Suprapubic skin (tissue), 4 donors: ENCODE data around the gene CASKIN1. TPM values are rescaled to one million over a fixed set of nuclear protein-coding genes. Genes with fewer than 3 reads are reported as not detected.

ENCODE experiments used
- DNase-seq, 2 donors: peaks; one replicate each; pipeline ENCODE4 v3.0.0-alpha.2; 2019; ENCODE audit warnings: low spot score in 2 of 2
- H3K27ac ChIP-seq: fragments of 200-600 bp; sonication (generic); one replicate; pipeline ENCODE4 v1.5.1; 2019
- H3K27me3 ChIP-seq: fragments of 200-600 bp; sonication (generic); one replicate; pipeline ENCODE4 v1.5.1; 2019
- H3K36me3 ChIP-seq: fragments of 200-600 bp; sonication (generic); one replicate; pipeline ENCODE4 v1.5.1; 2019
- H3K4me1 ChIP-seq: fragments of 200-600 bp; sonication (generic); one replicate; pipeline ENCODE4 v1.5.1; 2019
- H3K4me3 ChIP-seq: fragments of 200-600 bp; sonication (generic); one replicate; pipeline ENCODE4 v1.5.1; 2019; ENCODE audit warnings: mild to moderate bottlenecking
- H3K9me3 ChIP-seq: fragments of 200-600 bp; sonication (generic); one replicate; pipeline ENCODE4 v1.5.1; 2019
- CTCF ChIP-seq, 2 donors: fragments of 200-600 bp in 1 of 2; fragments of 450-650 bp in 1 of 2; sonication (generic) in 1 of 2; IDR thresholded peaks; one replicate each; pipeline ENCODE4 v1.5.1; 2016 to 2019; ENCODE audit warnings: antibody characterized with exemption in 2 of 2, mild to moderate bottlenecking in 1 of 2, moderate library complexity in 1 of 2
- EP300 ChIP-seq: sonication (generic); formaldehyde crosslinking; IDR thresholded peaks from one replicate; pipeline ENCODE4 v1.6.1; 2017; ENCODE audit warnings: antibody characterized with exemption
- POLR2A ChIP-seq, 2 donors: fragments of 450-650 bp; IDR thresholded peaks; one replicate each; pipeline ENCODE4 v1.6.1; 2017; ENCODE audit warnings: antibody characterized with exemption in 2 of 2, mild to moderate bottlenecking in 2 of 2, moderate library complexity in 2 of 2
- POLR2AphosphoS5 ChIP-seq, 3 donors: sonication (generic); formaldehyde crosslinking; IDR thresholded peaks; one replicate each; pipeline ENCODE4 v1.6.1; 2017; ENCODE audit warnings: antibody characterized with exemption in 3 of 3
- WGBS: methylation state at CpG from one replicate; pipeline ENCODE4 v1.1.5; 2018; 5-methylcytosine and 5-hydroxymethylcytosine counted together
- total RNA-seq, 4 donors: library from RNA; depleted of rRNA; stranded (reverse); fragments of >200 nt; gene quantifications; one replicate each; pipeline ENCODE4 v1.1.0, GENCODE V29; 2016

CASKIN1 gene
- total RNA-seq, 4 donors from 2014 or later, result 0.49 to 1.5 (median 0.78) TPM

- peaks cover 51% of the 10 kb centered on the region for H3K36me3 ChIP-seq
- no peaks in the 10 kb centered on the region for H3K9me3 ChIP-seq
- no peak overlapping the region for H3K4me3 ChIP-seq
- peaks cover 32% of the 10 kb centered on the region for H3K4me1 ChIP-seq
- H3K27ac ChIP-seq, result peak overlapping the region; percentile 37
- no peaks in the 10 kb centered on the region for H3K27me3 ChIP-seq
- WGBS, result 76% methylated on average over 5 of the region's 25 CpGs
- DNase-seq, result no peak
- no peak for TF ChIP-seq POLR2AphosphoS5 (IDR thresholded peaks at IDR 0.05)
- no peak for TF ChIP-seq CTCF (IDR thresholded peaks at IDR 0.05)
- no peak for TF ChIP-seq EP300
- TF ChIP-seq POLR2A (IDR thresholded peaks at IDR 0.05), result no peak
These were observed 31.9 kb upstream of the CASKIN1 start for GRCh38 chr16:2228161-2228824.

GRCh38 chr16:2226918-2227317 is 30.5 kb upstream of the CASKIN1 start:
- H3K27me3 ChIP-seq, result no peaks in the 10 kb centered on the region
- peaks cover 37% of the 10 kb centered on the region for H3K36me3 ChIP-seq
- no peak overlapping the region for H3K4me3 ChIP-seq
- H3K4me1 ChIP-seq, result peaks cover 36% of the 10 kb centered on the region
- DNase-seq, result no peak
- H3K27ac ChIP-seq, result no peak overlapping the region
- 88% methylated on average over 6 of the region's 6 CpGs for WGBS
- H3K9me3 ChIP-seq, result no peaks in the 10 kb centered on the region
- TF ChIP-seq EP300 (no peak), POLR2A (IDR thresholded peaks at IDR 0.05) (no peak), POLR2AphosphoS5 (IDR thresholded peaks at IDR 0.05) (no peak), CTCF (IDR thresholded peaks at IDR 0.05) (no peak)

- Histone ChIP-seq H3K36me3 (peaks cover 32% of the 10 kb centered on the region), H3K27ac (no peak overlapping the region), H3K4me3 (no peak overlapping the region), H3K9me3 (no peaks in the 10 kb centered on the region), H3K4me1 (peaks cover 36% of the 10 kb centered on the region), H3K27me3 (no peaks in the 10 kb centered on the region)
- TF ChIP-seq POLR2AphosphoS5 (IDR thresholded peaks at IDR 0.05), result no peak
- DNase-seq, result no peak
- WGBS, result 75% methylated on average over 8 of the region's 9 CpGs
These were observed 29.9 kb upstream of the CASKIN1 start for GRCh38 chr16:2226245-2226793.

- Histone ChIP-seq H3K4me1 (peaks cover 32% of the 10 kb centered on the region), H3K4me3 (peak overlapping the region; percentile 95), H3K27ac (peak overlapping the region; percentile 91), H3K9me3 (no peaks in the 10 kb centered on the region), H3K36me3 (peaks cover 10% of the 10 kb centered on the region), H3K27me3 (no peaks in the 10 kb centered on the region)
- TF ChIP-seq POLR2AphosphoS5 (IDR thresholded peaks at IDR 0.05) (no peak), CTCF (IDR thresholded peaks at IDR 0.05) (no peak), EP300 (no peak), POLR2A (IDR thresholded peaks at IDR 0.05) (no peak)
- no peak for DNase-seq
- 4% methylated on average over 17 of the region's 22 CpGs for WGBS
These were observed 27.6 kb upstream of the CASKIN1 start for GRCh38 chr16:2223942-2224486.

- H3K4me1 ChIP-seq, result peaks cover 31% of the 10 kb centered on the region
- TF ChIP-seq EP300, result no peak
- TF ChIP-seq POLR2A (IDR thresholded peaks at IDR 0.05), result peak; percentile 76 to 80
- peak; percentile 91 to 99 (median 92) for TF ChIP-seq POLR2AphosphoS5 (IDR thresholded peaks at IDR 0.05)
- TF ChIP-seq CTCF (IDR thresholded peaks at IDR 0.05), result no peak
- H3K4me3 ChIP-seq, result peak within 1 kb of the TSS; percentile 95
- H3K36me3 ChIP-seq, result peaks cover 3% of the 10 kb centered on the region
- no peaks in the 10 kb centered on the region for H3K27me3 ChIP-seq
- peak; percentile 100 for DNase-seq
- H3K27ac ChIP-seq, result peak within 1 kb of the TSS; percentile 91
- under 1% methylated on average over 30 of the region's 82 CpGs for WGBS
- H3K9me3 ChIP-seq, result no peaks in the 10 kb centered on the region
These were observed 27.0 kb upstream of the CASKIN1 start, which contains the start of gene E4F1 for GRCh38 chr16:2223221-2223941. Gene E4F1 (plus strand): TSS chr16:2223591. CDS start chr16:2223614, 23 bp downstream.
